Activated T-helper 2 cell treated with anti-CD3 and anti-CD28 coated beads, Interferon-gamma antibody, Interleukin-2, Interleukin-4, amounts not matched to agents 10 μg/mL and 5 μg/mL and 100 μg/mL, durations not matched to agents 14 hours and 24 hours and 36 hours (primary cell): ENCODE measurements around the gene HBD. TPM values are rescaled to one million over a fixed set of nuclear protein-coding genes. Genes with fewer than 3 reads are reported as not detected.
"Not testable (repeated sequence)": the region's sequence is repeated elsewhere in the genome, so short reads cannot be mapped to it uniquely, and the experiment has no call there.

Experiments
- DNase-seq: peaks from one replicate; pipeline ENCODE4 v3.0.0; 2021; ENCODE audit warnings: low spot score
- H3K27ac Mint-ChIP-seq: one replicate; pipeline ENCODE4 v1.8.0; 2021; ENCODE audit warnings: mixed read lengths
- H3K27me3 Mint-ChIP-seq: one replicate; pipeline ENCODE4 v1.8.0; 2021; ENCODE audit warnings: low read depth, mixed read lengths
- H3K36me3 Mint-ChIP-seq: one replicate; pipeline ENCODE4 v1.8.0; 2021; ENCODE audit warnings: low read depth, mixed read lengths
- H3K4me1 Mint-ChIP-seq: one replicate; pipeline ENCODE4 v1.8.0; 2021; ENCODE audit warnings: low read depth, mixed read lengths
- H3K4me3 Mint-ChIP-seq: one replicate; pipeline ENCODE4 v1.8.0; 2021; ENCODE audit warnings: low read depth, mild to moderate bottlenecking, moderate library complexity, mixed read lengths
- H3K9me3 Mint-ChIP-seq: one replicate; pipeline ENCODE4 v1.8.0; 2021; ENCODE audit warnings: mixed read lengths
- intact Hi-C: fragments of 100-400 bp; cut with micrococcal nuclease; formaldehyde crosslinking; loops from one replicate; pipeline ENCODE4 v1.15.1; 2023
- total RNA-seq: library from RNA; stranded (reverse); gene quantifications from 2 replicates; pipeline ENCODE4 v1.2.3, GENCODE V29; 2022

HBD gene
- total RNA-seq, 1 donor from 2014 or later = not detected

GRCh38 chr11:5250543-5251204 lies 16.4 kb upstream of the HBD start:
- no peaks in the 10 kb centered on the region for H3K36me3 Mint-ChIP-seq
- H3K4me1 Mint-ChIP-seq = no peaks in the 10 kb centered on the region
- H3K9me3 Mint-ChIP-seq = no peaks in the 10 kb centered on the region
- no peak for DNase-seq
- intact Hi-C loops = no loop called here
- H3K27ac Mint-ChIP-seq = no peak overlapping the region
- no peaks in the 10 kb centered on the region for H3K27me3 Mint-ChIP-seq
- H3K4me3 Mint-ChIP-seq = no peak overlapping the region

- H3K36me3 Mint-ChIP-seq, H3K9me3 Mint-ChIP-seq, H3K4me1 Mint-ChIP-seq, DNase-seq, H3K27me3 Mint-ChIP-seq, H3K27ac Mint-ChIP-seq, intact Hi-C loops, H3K4me3 Mint-ChIP-seq: not testable (repeated sequence)
Observed at GRCh38 chr11:5249807-5250396, 15.6 kb upstream of the HBD start, which contains the start of gene HBG1. Gene HBG1 (minus strand): TSS chr11:5249857. CDS start chr11:5249804, 53 bp downstream.

GRCh38 chr11:5248498-5248897 lies 14.2 kb upstream of the HBD start:
- H3K27me3 Mint-ChIP-seq, DNase-seq, H3K4me3 Mint-ChIP-seq, H3K36me3 Mint-ChIP-seq, H3K4me1 Mint-ChIP-seq, intact Hi-C loops, H3K9me3 Mint-ChIP-seq, H3K27ac Mint-ChIP-seq: not testable (repeated sequence)

GRCh38 chr11:5247472-5248192 lies 13.3 kb upstream of the HBD start:
- no peaks in the 10 kb centered on the region for H3K9me3 Mint-ChIP-seq
- no peak for DNase-seq
- H3K27ac Mint-ChIP-seq = no peak overlapping the region
- H3K36me3 Mint-ChIP-seq = no peaks in the 10 kb centered on the region
- intact Hi-C loops = no loop called here
- H3K4me3 Mint-ChIP-seq = no peak overlapping the region
- no peaks in the 10 kb centered on the region for H3K27me3 Mint-ChIP-seq
- H3K4me1 Mint-ChIP-seq = peaks cover 4% of the 10 kb centered on the region

GRCh38 chr11:5246772-5247471 lies 12.6 kb upstream of the HBD start:
- Mint-ChIP-seq H3K27ac (no peak overlapping the region), H3K4me1 (peaks cover 4% of the 10 kb centered on the region), H3K36me3 (no peaks in the 10 kb centered on the region), H3K9me3 (no peaks in the 10 kb centered on the region), H3K27me3 (no peaks in the 10 kb centered on the region), H3K4me3 (no peak overlapping the region)
- no peak for DNase-seq
- intact Hi-C loops = no loop called here

- no peaks in the 10 kb centered on the region for H3K36me3 Mint-ChIP-seq
- no peak overlapping the region for H3K27ac Mint-ChIP-seq
- DNase-seq = no peak
- H3K9me3 Mint-ChIP-seq = no peaks in the 10 kb centered on the region
- H3K4me3 Mint-ChIP-seq = no peak overlapping the region
- H3K27me3 Mint-ChIP-seq = peaks cover 2% of the 10 kb centered on the region
- peaks cover 4% of the 10 kb centered on the region for H3K4me1 Mint-ChIP-seq
- intact Hi-C loops = no loop called here
Observed at GRCh38 chr11:5245155-5245554, 10.9 kb upstream of the HBD start.

- Mint-ChIP-seq H3K9me3 (no peaks in the 10 kb centered on the region), H3K4me1 (peaks cover 4% of the 10 kb centered on the region), H3K27ac (no peak overlapping the region), H3K27me3 (peaks cover 8% of the 10 kb centered on the region), H3K36me3 (no peaks in the 10 kb centered on the region), H3K4me3 (no peak overlapping the region)
- intact Hi-C loops = no loop called here
- no peak for DNase-seq
Observed at GRCh38 chr11:5243816-5244180, 9.5 kb upstream of the HBD start.

- DNase-seq = no peak
- Mint-ChIP-seq H3K4me1 (peaks cover 4% of the 10 kb centered on the region), H3K27ac (no peak overlapping the region), H3K4me3 (no peak overlapping the region), H3K27me3 (peaks cover 13% of the 10 kb centered on the region), H3K9me3 (no peaks in the 10 kb centered on the region), H3K36me3 (no peaks in the 10 kb centered on the region)
- intact Hi-C loops = no loop called here
Observed at GRCh38 chr11:5242933-5243815, 8.9 kb upstream of the HBD start.

GRCh38 chr11:5242208-5242607 lies 7.9 kb upstream of the HBD start:
- Mint-ChIP-seq H3K27me3 (peaks cover 15% of the 10 kb centered on the region), H3K4me1 (peaks cover 4% of the 10 kb centered on the region), H3K4me3 (no peak overlapping the region), H3K36me3 (no peaks in the 10 kb centered on the region), H3K27ac (no peak overlapping the region), H3K9me3 (no peaks in the 10 kb centered on the region)
- intact Hi-C loops = no loop called here
- no peak for DNase-seq

- no peak for DNase-seq
- Mint-ChIP-seq H3K9me3 (no peaks in the 10 kb centered on the region), H3K4me3 (no peak overlapping the region), H3K27me3 (peaks cover 18% of the 10 kb centered on the region), H3K36me3 (no peaks in the 10 kb centered on the region), H3K27ac (no peak overlapping the region), H3K4me1 (peaks cover 4% of the 10 kb centered on the region)
- intact Hi-C loops = no loop called here
Observed at GRCh38 chr11:5241458-5241857, 7.2 kb upstream of the HBD start.

GRCh38 chr11:5240458-5240857 lies 6.2 kb upstream of the HBD start:
- no peaks in the 10 kb centered on the region for H3K36me3 Mint-ChIP-seq
- H3K27ac Mint-ChIP-seq = no peak overlapping the region
- intact Hi-C loops = no loop called here
- no peaks in the 10 kb centered on the region for H3K9me3 Mint-ChIP-seq
- H3K4me3 Mint-ChIP-seq = no peak overlapping the region
- peaks cover 25% of the 10 kb centered on the region for H3K27me3 Mint-ChIP-seq
- H3K4me1 Mint-ChIP-seq = peaks cover 4% of the 10 kb centered on the region
- DNase-seq = no peak

GRCh38 chr11:5240056-5240455 lies 5.8 kb upstream of the HBD start:
- no peak overlapping the region for H3K27ac Mint-ChIP-seq
- H3K9me3 Mint-ChIP-seq = no peaks in the 10 kb centered on the region
- peaks cover 7% of the 10 kb centered on the region for H3K4me1 Mint-ChIP-seq
- no peaks in the 10 kb centered on the region for H3K36me3 Mint-ChIP-seq
- H3K27me3 Mint-ChIP-seq = peaks cover 29% of the 10 kb centered on the region
- H3K4me3 Mint-ChIP-seq = no peak overlapping the region
- no peak for DNase-seq
- intact Hi-C loops = no loop called here
